ENCODE results near the gene C19orf25. TPM values are rescaled to one million over a fixed set of nuclear protein-coding genes. Genes with fewer than 3 reads are reported as not detected.
A peak's percentile ranks its signal among the peaks of the same experiment; 100 is the strongest.

C19orf25 gene
- total RNA-seq, 1 donor from 2014 or later = 25.0 TPM

DNA sequence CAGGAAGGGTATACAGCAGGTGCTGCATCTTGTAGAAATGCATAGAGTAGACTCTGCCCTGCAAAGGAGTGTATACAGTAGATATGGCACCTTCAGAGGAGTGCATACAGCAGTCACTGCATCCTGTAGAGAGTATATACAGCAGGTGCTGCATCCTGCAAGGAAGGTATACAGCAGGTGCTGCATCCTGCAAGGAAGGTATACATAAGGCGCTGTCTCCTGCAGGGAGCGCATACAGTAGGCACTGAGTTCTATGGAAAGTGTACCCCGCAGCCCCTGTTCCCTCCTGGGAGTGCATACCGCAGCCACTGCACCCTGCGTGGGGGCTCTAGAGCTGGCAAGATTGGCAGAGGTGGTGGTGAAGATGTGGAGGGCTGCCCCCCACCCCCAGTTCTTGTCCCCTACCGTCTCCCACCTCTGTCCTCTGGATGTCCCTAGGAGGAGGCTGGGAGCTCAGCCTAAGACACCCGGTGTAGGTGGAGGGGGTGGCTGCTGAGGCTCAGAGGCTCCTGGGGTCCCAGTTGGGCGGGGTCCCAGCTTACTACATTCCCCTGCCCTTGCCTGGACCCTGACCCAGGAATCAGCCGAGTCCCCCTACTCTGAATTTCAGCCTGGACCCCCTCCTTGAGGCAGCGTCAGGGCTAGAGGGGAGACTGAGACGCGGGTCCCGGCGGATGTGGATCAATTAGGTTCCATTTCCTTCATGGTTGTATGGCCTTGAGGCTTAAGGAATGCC is 36.1 kb upstream of the C19orf25 start:
- no peaks in the 10 kb centered on the region for H3K27me3 ChIP-seq
- intact Hi-C loops (cut with DNase I) = no loop called here
- no peak overlapping the region for H3K4me3 ChIP-seq
- peaks cover 39% of the 10 kb centered on the region for H3K4me1 ChIP-seq
- DNase-seq (ENCODE audit: extremely low spot score in 2 of 2) = no peak
- H3K9me3 ChIP-seq = no peaks in the 10 kb centered on the region
- no peak for TF ChIP-seq POLR2AphosphoS5 (IDR thresholded peaks at IDR 0.05; ENCODE audit: insufficient read depth in 1 of 2, low read depth in 1 of 2)
- no peaks in the 10 kb centered on the region for H3K36me3 ChIP-seq
- peak overlapping the region; percentile 87 for H3K27ac ChIP-seq

- H3K27me3 ChIP-seq = no peaks in the 10 kb centered on the region
- H3K27ac ChIP-seq = peak overlapping the region; percentile 87
- intact Hi-C loops (cut with DNase I) = no loop called here
- no peak for DNase-seq (ENCODE audit: extremely low spot score in 2 of 2)
- peaks cover 46% of the 10 kb centered on the region for H3K4me1 ChIP-seq
- no peaks in the 10 kb centered on the region for H3K9me3 ChIP-seq
- TF ChIP-seq CTCF (IDR thresholded peaks at IDR 0.05) = no peak
- no peak for TF ChIP-seq POLR2A (IDR thresholded peaks at IDR 0.05)
- TF ChIP-seq POLR2AphosphoS5 (IDR thresholded peaks at IDR 0.05; ENCODE audit: insufficient read depth in 1 of 2, low read depth in 1 of 2) = no peak
- no peaks in the 10 kb centered on the region for H3K36me3 ChIP-seq
- H3K4me3 ChIP-seq = no peak overlapping the region
Observed at GRCh38 chr19:1514295-1514661, 35.3 kb upstream of the C19orf25 start.

- Histone ChIP-seq H3K4me1 (peaks cover 46% of the 10 kb centered on the region), H3K27ac (peak overlapping the region; percentile 87), H3K9me3 (no peaks in the 10 kb centered on the region), H3K4me3 (peak overlapping the region; percentile 55 to 59), H3K27me3 (no peaks in the 10 kb centered on the region), H3K36me3 (no peaks in the 10 kb centered on the region)
- intact Hi-C loops (cut with DNase I) = no loop called here
- no peak for DNase-seq (ENCODE audit: extremely low spot score in 2 of 2)
- no peak for TF ChIP-seq POLR2A (IDR thresholded peaks at IDR 0.05)
- TF ChIP-seq CTCF (IDR thresholded peaks at IDR 0.05) = peak in 2 of 3 experiments; percentile 37 to 44
- no peak for TF ChIP-seq POLR2AphosphoS5 (IDR thresholded peaks at IDR 0.05; ENCODE audit: insufficient read depth in 1 of 2, low read depth in 1 of 2)
Observed at GRCh38 chr19:1513499-1514294, 34.7 kb upstream of the C19orf25 start.

- no peak for DNase-seq (ENCODE audit: extremely low spot score in 2 of 2)
- no peaks in the 10 kb centered on the region for H3K27me3 ChIP-seq
- H3K27ac ChIP-seq = peak within 1 kb of the TSS; percentile 87
- intact Hi-C loops (cut with DNase I) = no loop called here
- no peaks in the 10 kb centered on the region for H3K9me3 ChIP-seq
- TF ChIP-seq POLR2A (IDR thresholded peaks at IDR 0.05) = peak in 1 of 2 donors; percentile 53
- peak in 1 of 2 donors; percentile 76 for TF ChIP-seq POLR2AphosphoS5 (IDR thresholded peaks at IDR 0.05; ENCODE audit: insufficient read depth in 1 of 2, low read depth in 1 of 2)
- no peak for TF ChIP-seq CTCF (IDR thresholded peaks at IDR 0.05)
- peaks cover 54% of the 10 kb centered on the region for H3K4me1 ChIP-seq
- H3K36me3 ChIP-seq = no peaks in the 10 kb centered on the region
- H3K4me3 ChIP-seq = peak within 1 kb of the TSS; percentile 55 to 59
Observed at GRCh38 chr19:1512671-1513498, 33.9 kb upstream of the C19orf25 start, which contains the start of gene ADAMTSL5. Gene ADAMTSL5 (minus strand): TSS chr19:1513019. CDS start chr19:1510943, 2,076 bp downstream.
